GM19395 (cell line): ENCODE data around the gene SRGAP2B.
"Not testable (repeated sequence)": the region's sequence is repeated elsewhere in the genome, so short reads cannot be mapped to it uniquely, and the experiment has no call there.

Experiments
- ATAC-seq: cut with Tn5 transposase; IDR thresholded peaks from one replicate; pipeline ENCODE4 v1.9.1; 2021; ENCODE audit warnings: mild to moderate bottlenecking, moderate library complexity; ENCODE audit not compliant: unreplicated experiment

Gene SRGAP2B

GRCh38 chr1:145000074-145000742, 94.9 kb downstream of the SRGAP2B start:
- ATAC-seq: not testable (repeated sequence)

- ATAC-seq: not testable (repeated sequence)
These were observed 96.2 kb downstream of the SRGAP2B start for GRCh38 chr1:144998981-144999273.

GRCh38 chr1:144998134-144998980, 96.8 kb downstream of the SRGAP2B start:
- ATAC-seq: not testable (repeated sequence)

- not testable (repeated sequence) for ATAC-seq
These were observed 99.2 kb downstream of the SRGAP2B start for GRCh38 chr1:144995833-144996410.

GRCh38 chr1:144992915-144993314, 102.2 kb downstream of the SRGAP2B start:
- ATAC-seq: not testable (repeated sequence)

GRCh38 chr1:144990611-144991010, 104.5 kb downstream of the SRGAP2B start:
- not testable (repeated sequence) for ATAC-seq

- ATAC-seq: not testable (repeated sequence)
These were observed 108.0 kb downstream of the SRGAP2B start for GRCh38 chr1:144987131-144987530.

- ATAC-seq: not testable (repeated sequence)
These were observed 108.8 kb downstream of the SRGAP2B start for GRCh38 chr1:144986171-144986860.

GRCh38 chr1:144985550-144986170, 109.5 kb downstream of the SRGAP2B start:
- ATAC-seq: not testable (repeated sequence)

- not testable (repeated sequence) for ATAC-seq
These were observed 112.2 kb downstream of the SRGAP2B start for GRCh38 chr1:144982802-144983525.

- ATAC-seq: not testable (repeated sequence)
These were observed 114.0 kb downstream of the SRGAP2B start for GRCh38 chr1:144981157-144981556.

- ATAC-seq: not testable (repeated sequence)
These were observed 115.0 kb downstream of the SRGAP2B start for GRCh38 chr1:144979960-144980595.

- ATAC-seq: not testable (repeated sequence)
These were observed 117.3 kb downstream of the SRGAP2B start for GRCh38 chr1:144977856-144978255.

- ATAC-seq: not testable (repeated sequence)
These were observed 123.2 kb downstream of the SRGAP2B start for GRCh38 chr1:144971936-144972335.

GRCh38 chr1:144966488-144966887, 128.6 kb downstream of the SRGAP2B start:
- ATAC-seq: not testable (repeated sequence)

GRCh38 chr1:144964765-144965164, 130.4 kb downstream of the SRGAP2B start:
- ATAC-seq: not testable (repeated sequence)

- not testable (repeated sequence) for ATAC-seq
These were observed 130.9 kb downstream of the SRGAP2B start for GRCh38 chr1:144964186-144964585.

GRCh38 chr1:144963571-144963970, 131.6 kb downstream of the SRGAP2B start:
- ATAC-seq: not testable (repeated sequence)
